Spleen (tissue), 7 donors: ENCODE results near the gene INPP5D.

Experiments used
- POLR2A ChIP-seq, 3 donors: fragments of 450-650 bp; IDR thresholded peaks; one replicate each; pipeline ENCODE4 v1.5.1; 2017; ENCODE audit warnings: antibody characterized with exemption in 3 of 3, mild to moderate bottlenecking in 1 of 3
- TF ChIP-seq, protein P1 (sequence below), 11 experiments: fragments of 200-600 bp in 7 of 11; fragments of 450-650 bp in 4 of 11; sonication (generic) in 4 of 11; IDR thresholded peaks in 8 of 11; conservative IDR thresholded peaks in 3 of 11; 1 replicate in 7 of 11; 2 replicates in 4 of 11; pipeline versions ENCODE4 v1.4.0 to v1.8.0; 2016 to 2021; ENCODE audit warnings: antibody characterized with exemption in 11 of 11, inconsistent platforms in 4 of 11, mild to moderate bottlenecking in 1 of 11
- donor health status: DM: no; HTN: no; CAD: no; lungs with moderate emphysema.
- donor health status: DM: no; HTN: no; CAD: no.
- donor health status: DM: no; HTN: no; CAD: no.

DNA sequence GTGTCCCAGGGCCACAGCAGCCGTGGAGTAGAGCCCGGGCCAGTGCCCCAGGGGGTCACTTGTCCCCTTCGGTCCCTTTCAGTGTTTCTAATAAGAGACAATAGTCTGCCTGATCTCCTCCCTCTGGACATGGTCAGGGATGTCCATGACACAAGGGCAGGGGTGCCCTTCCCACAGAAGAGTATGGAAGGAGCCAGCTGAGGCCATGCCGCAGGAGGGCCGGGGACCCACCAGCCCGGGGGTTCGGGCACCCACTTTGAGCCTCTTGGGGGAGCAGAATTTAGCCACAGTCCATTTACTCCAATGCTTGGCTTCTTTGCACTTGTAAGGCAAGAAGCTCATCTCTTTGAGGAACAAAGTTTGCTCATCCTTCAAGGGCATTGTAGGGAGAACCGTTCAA, 102.6 kb downstream of the INPP5D start:
- TF ChIP-seq, protein P1, sequence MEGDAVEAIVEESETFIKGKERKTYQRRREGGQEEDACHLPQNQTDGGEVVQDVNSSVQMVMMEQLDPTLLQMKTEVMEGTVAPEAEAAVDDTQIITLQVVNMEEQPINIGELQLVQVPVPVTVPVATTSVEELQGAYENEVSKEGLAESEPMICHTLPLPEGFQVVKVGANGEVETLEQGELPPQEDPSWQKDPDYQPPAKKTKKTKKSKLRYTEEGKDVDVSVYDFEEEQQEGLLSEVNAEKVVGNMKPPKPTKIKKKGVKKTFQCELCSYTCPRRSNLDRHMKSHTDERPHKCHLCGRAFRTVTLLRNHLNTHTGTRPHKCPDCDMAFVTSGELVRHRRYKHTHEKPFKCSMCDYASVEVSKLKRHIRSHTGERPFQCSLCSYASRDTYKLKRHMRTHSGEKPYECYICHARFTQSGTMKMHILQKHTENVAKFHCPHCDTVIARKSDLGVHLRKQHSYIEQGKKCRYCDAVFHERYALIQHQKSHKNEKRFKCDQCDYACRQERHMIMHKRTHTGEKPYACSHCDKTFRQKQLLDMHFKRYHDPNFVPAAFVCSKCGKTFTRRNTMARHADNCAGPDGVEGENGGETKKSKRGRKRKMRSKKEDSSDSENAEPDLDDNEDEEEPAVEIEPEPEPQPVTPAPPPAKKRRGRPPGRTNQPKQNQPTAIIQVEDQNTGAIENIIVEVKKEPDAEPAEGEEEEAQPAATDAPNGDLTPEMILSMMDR (IDR thresholded peaks at IDR 0.05 in 8 of 11, conservative IDR thresholded peaks at IDR 0.05 in 3 of 11) = no peak
- TF ChIP-seq POLR2A (IDR thresholded peaks at IDR 0.05) = no peak
